Measurements from ENCODE around the gene STRN3.

- TF ChIP-seq CTCF (IDR thresholded peaks at IDR 0.05; ENCODE audit: control extremely low read depth in 1 of 3, insufficient read depth in 1 of 3, low read depth in 1 of 3, low read length in 3 of 3) (no peak), POLR2A (IDR thresholded peaks at IDR 0.05; ENCODE audit: control extremely low read depth in 1 of 2, low read depth in 2 of 2, low read length in 2 of 2) (no peak), ZNF274 (IDR thresholded peaks at IDR 0.05; ENCODE audit: borderline replicate concordance, extremely low read depth, low read length) (no peak), SRF (IDR thresholded peaks at IDR 0.05; ENCODE audit: low read depth, low read length) (no peak), TCF12 (IDR thresholded peaks at IDR 0.05; ENCODE audit: low read depth, low read length) (no peak), EGR1 (IDR thresholded peaks at IDR 0.05; ENCODE audit: borderline replicate concordance, low read depth, low read length) (no peak), RBBP5 (IDR thresholded peaks at IDR 0.05; ENCODE audit: borderline replicate concordance, low read depth, low read length) (no peak), JUND (IDR thresholded peaks at IDR 0.05; ENCODE audit: low read length) (no peak), ATF3 (IDR thresholded peaks at IDR 0.05; ENCODE audit: insufficient read depth, low read depth, low read length) (no peak), E2F6 (IDR thresholded peaks at IDR 0.05) (no peak), EP300 (IDR thresholded peaks at IDR 0.05; ENCODE audit: borderline replicate concordance in 1 of 2, low read depth in 2 of 2, low read length in 2 of 2) (no peak), MAX (IDR thresholded peaks at IDR 0.05) (no peak), NRF1 (IDR thresholded peaks at IDR 0.05; ENCODE audit: low read depth, low read length) (no peak), EZH2 (IDR thresholded peaks at IDR 0.05; ENCODE audit: low read depth, low read length, severe bottlenecking) (no peak)
These were observed 5.2 kb downstream of the STRN3 start for GRCh38 chr14:31020834-31021575.

Data from H1 (cell line).